Glutamatergic neuron (in vitro differentiated cells): ENCODE measurements around the gene CEMIP. TPM values are rescaled to one million over a fixed set of nuclear protein-coding genes. Genes with fewer than 3 reads are reported as not detected.

Experiments used
- DNase-seq: peaks from one replicate; pipeline ENCODE4 v3.0.0; 2022
- H3K27ac Mint-ChIP-seq: one replicate; pipeline ENCODE4 v1.8.0; 2020; ENCODE audit warnings: mild to moderate bottlenecking, mixed read lengths, inconsistent platforms; ENCODE audit not compliant: unreplicated experiment
- H3K27me3 Mint-ChIP-seq: one replicate; pipeline ENCODE4 v1.8.0; 2020; ENCODE audit warnings: mild to moderate bottlenecking, moderate library complexity, mixed read lengths, inconsistent platforms; ENCODE audit not compliant: unreplicated experiment
- H3K36me3 Mint-ChIP-seq: one replicate; pipeline ENCODE4 v1.8.0; 2020; ENCODE audit warnings: mild to moderate bottlenecking, mixed read lengths, inconsistent platforms; ENCODE audit not compliant: unreplicated experiment
- H3K4me1 Mint-ChIP-seq: one replicate; pipeline ENCODE4 v1.8.0; 2020; ENCODE audit warnings: mild to moderate bottlenecking, low read depth, mixed read lengths, inconsistent platforms; ENCODE audit not compliant: unreplicated experiment
- H3K4me3 Mint-ChIP-seq: one replicate; pipeline ENCODE4 v1.8.0; 2020; ENCODE audit warnings: mild to moderate bottlenecking, mixed read lengths, inconsistent platforms; ENCODE audit not compliant: unreplicated experiment
- H3K9me3 Mint-ChIP-seq: one replicate; pipeline ENCODE4 v1.8.0; 2020; ENCODE audit warnings: mild to moderate bottlenecking, moderate library complexity, mixed read lengths, inconsistent platforms; ENCODE audit not compliant: unreplicated experiment
- total RNA-seq: library from RNA; stranded (reverse); fragmentation: NEBNext Ultra II Directional; extraction: Animal tissue kit (Norgen Biotek cat#: 25700); gene quantifications from one replicate; pipeline ENCODE4 v1.2.1, GENCODE V29; 2021; ENCODE audit not compliant: unreplicated experiment
- TF ChIP-seq, protein P1 (sequence below): fragments of 200-600 bp; sonication (generic); IDR thresholded peaks from one replicate; pipeline ENCODE4 v1.5.0; 2021; ENCODE audit not compliant: partially characterized antibody, unreplicated experiment

The CEMIP gene
- total RNA-seq, 1 donor from 2014 or later: 0.25 TPM

DNA sequence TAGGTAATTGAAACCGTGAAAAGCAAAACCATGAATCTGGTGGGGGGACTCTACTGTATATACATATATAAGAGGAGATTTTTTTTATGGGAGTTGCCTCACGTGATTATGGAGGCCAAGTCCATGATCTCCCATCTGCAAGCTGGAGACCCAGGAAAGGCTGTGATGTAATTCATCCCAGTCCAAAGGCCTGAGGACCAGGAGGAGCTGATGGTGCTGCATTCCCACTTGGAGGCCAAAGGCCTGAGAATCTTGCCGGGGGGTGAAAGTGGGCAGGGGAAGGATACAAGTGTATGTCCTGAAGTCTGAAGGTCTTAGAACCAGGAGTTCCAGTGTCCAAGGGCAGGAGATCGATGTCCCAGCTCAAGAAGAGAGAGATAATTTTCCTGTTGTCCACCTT, 37.1 kb upstream of the CEMIP start:
- no peak overlapping the region for H3K4me3 Mint-ChIP-seq
- TF ChIP-seq, protein P1, sequence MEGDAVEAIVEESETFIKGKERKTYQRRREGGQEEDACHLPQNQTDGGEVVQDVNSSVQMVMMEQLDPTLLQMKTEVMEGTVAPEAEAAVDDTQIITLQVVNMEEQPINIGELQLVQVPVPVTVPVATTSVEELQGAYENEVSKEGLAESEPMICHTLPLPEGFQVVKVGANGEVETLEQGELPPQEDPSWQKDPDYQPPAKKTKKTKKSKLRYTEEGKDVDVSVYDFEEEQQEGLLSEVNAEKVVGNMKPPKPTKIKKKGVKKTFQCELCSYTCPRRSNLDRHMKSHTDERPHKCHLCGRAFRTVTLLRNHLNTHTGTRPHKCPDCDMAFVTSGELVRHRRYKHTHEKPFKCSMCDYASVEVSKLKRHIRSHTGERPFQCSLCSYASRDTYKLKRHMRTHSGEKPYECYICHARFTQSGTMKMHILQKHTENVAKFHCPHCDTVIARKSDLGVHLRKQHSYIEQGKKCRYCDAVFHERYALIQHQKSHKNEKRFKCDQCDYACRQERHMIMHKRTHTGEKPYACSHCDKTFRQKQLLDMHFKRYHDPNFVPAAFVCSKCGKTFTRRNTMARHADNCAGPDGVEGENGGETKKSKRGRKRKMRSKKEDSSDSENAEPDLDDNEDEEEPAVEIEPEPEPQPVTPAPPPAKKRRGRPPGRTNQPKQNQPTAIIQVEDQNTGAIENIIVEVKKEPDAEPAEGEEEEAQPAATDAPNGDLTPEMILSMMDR: no peak
- no peak for DNase-seq
- peaks cover 4% of the 10 kb centered on the region for H3K27me3 Mint-ChIP-seq
- H3K27ac Mint-ChIP-seq: no peak overlapping the region
- H3K9me3 Mint-ChIP-seq: peaks cover 5% of the 10 kb centered on the region
- peaks cover 7% of the 10 kb centered on the region for H3K36me3 Mint-ChIP-seq
- no peaks in the 10 kb centered on the region for H3K4me1 Mint-ChIP-seq

DNA sequence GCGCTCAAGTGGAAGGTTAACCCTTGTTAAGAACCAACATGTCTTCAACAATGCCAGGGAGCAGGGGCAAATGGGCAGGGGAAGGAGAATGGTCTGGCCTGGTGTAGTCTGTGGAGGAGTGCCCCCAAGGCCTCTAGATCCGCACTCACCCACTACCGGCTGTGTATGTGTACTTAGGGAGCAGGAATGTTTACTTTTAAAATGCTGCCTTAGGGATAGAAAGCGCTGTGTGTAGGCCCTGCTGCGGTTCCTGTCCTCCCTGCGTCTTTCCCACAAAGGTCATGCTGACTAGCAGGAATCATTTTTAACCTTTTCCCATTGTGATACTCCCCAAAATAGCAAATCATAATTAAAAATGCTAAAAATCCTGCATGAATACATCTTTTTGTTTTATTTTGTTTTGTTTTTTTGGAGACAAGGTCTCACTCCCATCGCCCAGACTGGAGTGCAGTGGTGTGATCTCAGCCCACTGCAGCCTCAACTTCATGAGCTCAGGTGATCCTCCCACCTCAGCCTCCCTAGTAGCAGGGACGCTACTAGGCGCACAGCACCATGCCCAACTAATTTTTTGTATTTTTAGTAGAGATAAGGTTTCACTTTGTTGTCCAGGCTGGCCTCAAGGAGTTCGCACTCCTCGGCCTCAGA, 35.9 kb upstream of the CEMIP start:
- peaks cover 3% of the 10 kb centered on the region for H3K9me3 Mint-ChIP-seq
- no peak overlapping the region for H3K27ac Mint-ChIP-seq
- H3K27me3 Mint-ChIP-seq: no peaks in the 10 kb centered on the region
- peaks cover 6% of the 10 kb centered on the region for H3K36me3 Mint-ChIP-seq
- TF ChIP-seq, protein P1: no peak
- no peak overlapping the region for H3K4me3 Mint-ChIP-seq
- H3K4me1 Mint-ChIP-seq: no peaks in the 10 kb centered on the region
- no peak for DNase-seq

DNA sequence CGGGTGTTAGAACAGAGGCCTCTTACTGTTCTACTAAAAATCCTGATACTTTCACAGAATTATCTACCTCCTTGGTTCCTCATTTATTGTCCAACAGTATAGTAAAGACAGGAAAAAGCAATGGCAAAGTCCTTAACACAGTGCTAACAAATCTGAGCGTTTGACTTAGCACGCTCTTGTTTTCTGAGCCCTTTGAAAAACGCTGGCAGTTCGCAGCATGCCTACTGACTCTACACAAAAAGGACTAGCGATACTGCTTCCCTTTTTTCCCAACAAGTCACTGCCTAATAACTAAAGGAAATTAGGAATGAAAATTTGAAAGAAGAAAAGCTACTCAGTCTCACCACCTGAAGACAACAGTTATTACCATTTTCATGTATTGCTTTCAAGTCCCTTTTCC, 34.8 kb upstream of the CEMIP start:
- H3K4me1 Mint-ChIP-seq: no peaks in the 10 kb centered on the region
- H3K27me3 Mint-ChIP-seq: no peaks in the 10 kb centered on the region
- H3K4me3 Mint-ChIP-seq: no peak overlapping the region
- no peak overlapping the region for H3K27ac Mint-ChIP-seq
- H3K9me3 Mint-ChIP-seq: no peaks in the 10 kb centered on the region
- TF ChIP-seq, protein P1: no peak
- DNase-seq: no peak
- H3K36me3 Mint-ChIP-seq: no peaks in the 10 kb centered on the region

DNA sequence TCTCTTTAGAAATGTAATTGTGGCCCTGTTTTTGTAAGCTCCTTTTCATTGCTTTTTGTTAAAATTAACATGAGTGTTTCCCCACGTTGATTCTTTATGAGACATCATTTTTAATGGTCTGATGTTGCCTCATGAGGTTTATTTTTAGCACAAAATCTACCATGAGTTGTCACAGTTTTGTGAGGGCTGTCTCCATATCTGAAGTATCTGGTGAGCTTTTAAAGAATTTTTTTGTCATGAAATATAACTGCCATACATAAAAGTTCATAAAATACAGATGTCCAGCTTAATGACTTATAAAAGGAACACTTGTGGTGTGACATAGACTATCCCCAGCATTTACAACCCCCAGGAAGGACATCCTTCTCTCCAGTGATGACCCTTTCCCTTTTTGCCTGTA, 34.3 kb upstream of the CEMIP start:
- Mint-ChIP-seq H3K36me3 (no peaks in the 10 kb centered on the region), H3K27ac (no peak overlapping the region), H3K4me3 (no peak overlapping the region), H3K27me3 (no peaks in the 10 kb centered on the region), H3K4me1 (no peaks in the 10 kb centered on the region), H3K9me3 (no peaks in the 10 kb centered on the region)
- TF ChIP-seq, protein P1: no peak
- no peak for DNase-seq

DNA sequence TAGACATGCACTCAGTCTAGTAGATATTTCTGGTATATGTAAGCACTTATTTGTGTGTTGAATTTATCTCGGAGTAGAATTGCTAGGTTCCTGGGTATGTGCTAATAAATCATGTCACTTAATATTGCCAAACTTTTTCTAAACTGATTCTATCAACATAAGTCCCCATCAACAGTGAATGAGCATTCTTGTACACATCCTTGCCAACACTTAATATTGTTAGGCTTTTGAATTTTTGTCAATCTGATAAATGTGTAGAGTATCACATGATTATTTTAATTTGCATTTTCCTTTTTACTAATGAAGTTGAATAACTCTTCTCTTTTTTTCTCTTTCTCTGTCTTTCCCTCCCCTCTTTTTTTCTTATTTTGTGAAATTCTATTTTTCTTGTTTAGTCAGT, 33.3 kb upstream of the CEMIP start:
- no peaks in the 10 kb centered on the region for H3K36me3 Mint-ChIP-seq
- H3K4me1 Mint-ChIP-seq: no peaks in the 10 kb centered on the region
- H3K9me3 Mint-ChIP-seq: no peaks in the 10 kb centered on the region
- DNase-seq: no peak
- TF ChIP-seq, protein P1: no peak
- H3K4me3 Mint-ChIP-seq: no peak overlapping the region
- no peak overlapping the region for H3K27ac Mint-ChIP-seq
- H3K27me3 Mint-ChIP-seq: no peaks in the 10 kb centered on the region
